OCI-LY7 (cell line): Measurements from ENCODE around the gene ARSJ. TPM values are rescaled to one million over a fixed set of nuclear protein-coding genes. Genes with fewer than 3 reads are reported as not detected.

Experiments
- BruUV-seq: library from RNA; stranded (reverse); fragments of 400-500 nt; replicated peaks from 2 replicates; lab custom pipeline; 2021; lab: Mats Ljungman, UMichigan
- CTCF ChIA-PET: fragments of 300-600 bp; sonication (Branson Sonifier 250); formaldehyde crosslinking; loops from one replicate; lab custom pipeline; 2022; ENCODE audit warnings: antibody characterized with exemption; ENCODE audit not compliant: unreplicated experiment; lab: Charles Lee
- POLR2A ChIA-PET: fragments of 300-600 bp; sonication (Branson Sonifier 250); formaldehyde crosslinking; loops from one replicate; lab custom pipeline; 2022; ENCODE audit warnings: antibody characterized with exemption; lab: Charles Lee
- DNase-seq: peaks from one replicate; pipeline ENCODE4 v3.0.0-alpha.2; 2015; ENCODE audit warnings: low spot score
- H2AFZ ChIP-seq: fragments of 200-600 bp; sonication (generic), shearing (Covaris generic); 2 replicates; pipeline ENCODE4 v1.6.1; 2014; ENCODE audit warnings: mild to moderate bottlenecking, antibody characterized with exemption, low read length, moderate library complexity
- H3K27ac ChIP-seq: fragments of 200-600 bp; sonication (generic); 2 replicates; pipeline ENCODE4 v1.5.1; 2014; ENCODE audit warnings: mixed run types, low read depth, mild to moderate bottlenecking, moderate library complexity, low read length, inconsistent platforms; ENCODE audit not compliant: poor library complexity, severe bottlenecking
- H3K36me3 ChIP-seq: fragments of 200-600 bp; sonication (generic); 2 replicates; pipeline ENCODE4 v1.6.1; 2014; ENCODE audit warnings: mild to moderate bottlenecking, antibody characterized with exemption, low read length, moderate library complexity, mixed read lengths; ENCODE audit not compliant: insufficient read depth
- H3K4me1 ChIP-seq: fragments of 200-600 bp; sonication (generic); 2 replicates; pipeline ENCODE4 v1.5.1; 2014; ENCODE audit warnings: mild to moderate bottlenecking, low read length; ENCODE audit not compliant: insufficient read depth, poor library complexity, severe bottlenecking
- H3K4me2 ChIP-seq: fragments of 200-600 bp; sonication (generic); 2 replicates; pipeline ENCODE4 v1.6.1; 2014; ENCODE audit warnings: mild to moderate bottlenecking, low read length
- H3K4me3 ChIP-seq: fragments of 200-600 bp; sonication (generic); 2 replicates; pipeline ENCODE4 v1.5.1; 2014; ENCODE audit warnings: mild to moderate bottlenecking, low read depth, low read length; ENCODE audit not compliant: poor library complexity, severe bottlenecking
- H3K79me2 ChIP-seq: fragments of 200-600 bp; sonication (generic); 2 replicates; pipeline ENCODE4 v1.6.1; 2016; ENCODE audit warnings: low read depth, mild to moderate bottlenecking, low read length, moderate library complexity, mixed read lengths; ENCODE audit not compliant: insufficient read depth
- H3K9me2 ChIP-seq: fragments of 200-600 bp; sonication (generic); 2 replicates; pipeline ENCODE4 v1.6.1; 2016; ENCODE audit warnings: mild to moderate bottlenecking, low read length, mixed read lengths; ENCODE audit not compliant: insufficient read depth
- H3K9me3 ChIP-seq: fragments of 200-600 bp; sonication (generic); 2 replicates; pipeline ENCODE4 v1.6.1; 2014; ENCODE audit warnings: mild to moderate bottlenecking, mixed run types, low read length, mixed read lengths
- H4K20me1 ChIP-seq: fragments of 200-600 bp; sonication (generic); 2 replicates; pipeline ENCODE4 v1.6.1; 2014; ENCODE audit warnings: mild to moderate bottlenecking, antibody characterized with exemption, low read length, moderate library complexity, mixed read lengths; ENCODE audit not compliant: insufficient read depth
- EZH2phosphoT487 ChIP-seq: fragments of 200-600 bp; sonication (generic); IDR thresholded peaks from 2 replicates; pipeline ENCODE4 v1.6.1; 2018; ENCODE audit warnings: low read depth, borderline replicate concordance, mild to moderate bottlenecking, mixed run types, antibody characterized with exemption, low read length, moderate library complexity, mixed read lengths
- intact Hi-C: fragments of 100-400 bp; cut with micrococcal nuclease; formaldehyde crosslinking; loops from one replicate; pipeline ENCODE4 v1.10.0; 2022; ENCODE audit not compliant: unreplicated experiment
- total RNA-seq, 2 experiments: library from RNA; depleted of rRNA in 1 of 2; stranded (reverse); fragments of >200 nt in 1 of 2; shearing (Covaris generic) in 1 of 2; gene quantifications; 2 replicates each; pipeline ENCODE4 v1.2.3, GENCODE V29; 2014 to 2022
- TF ChIP-seq, protein P1 (sequence below): fragments of 200-600 bp; sonication (generic); conservative IDR thresholded peaks from 2 replicates; pipeline ENCODE4 v1.5.1; 2014; ENCODE audit warnings: mild to moderate bottlenecking, antibody characterized with exemption, low read length, moderate library complexity, mixed read lengths

The ARSJ gene
- total RNA-seq, 2 experiments from 2014 or later: not detected

DNA sequence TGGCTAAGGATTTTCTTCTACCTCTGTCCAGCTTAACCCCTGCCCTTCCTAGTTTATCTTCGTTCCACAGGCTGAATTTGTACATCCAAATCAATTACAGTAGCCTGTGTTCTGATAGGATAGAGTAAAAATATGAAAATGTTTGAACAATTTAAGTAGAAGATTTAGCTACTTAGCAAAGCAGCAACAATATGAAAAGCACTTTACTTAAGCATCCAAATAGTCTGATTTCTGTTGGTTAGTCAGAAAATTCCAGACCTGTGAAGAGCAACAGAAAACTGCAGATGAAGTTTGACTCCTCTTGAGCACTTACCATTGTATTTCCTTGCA lies 2.0 kb downstream of the ARSJ start:
- H3K79me2 ChIP-seq: no peaks in the 10 kb centered on the region
- intact Hi-C loops: no loop called here
- CTCF ChIA-PET: no interaction called here

GRCh38 chr4:113976741-113977525 lies 2.5 kb downstream of the ARSJ start:
- Histone ChIP-seq H3K27ac (no peak overlapping the region), H3K36me3 (no peaks in the 10 kb centered on the region), H3K4me3 (no peak overlapping the region), H4K20me1 (no peaks in the 10 kb centered on the region), H3K79me2 (no peaks in the 10 kb centered on the region), H3K9me3 (no peaks in the 10 kb centered on the region), H3K4me1 (no peaks in the 10 kb centered on the region), H3K9me2 (no peaks in the 10 kb centered on the region), H3K4me2 (no peak overlapping the region), H2AFZ (no peak overlapping the region)
- no TSS peak for BruUV-seq
- POLR2A ChIA-PET: interaction anchor here (1.0 kb wide), 1 partner anchor 19 kb away, joined by 3 read pairs; no protein-coding TSS in a partner anchor
- no peak for DNase-seq
- CTCF ChIA-PET: no interaction called here
- intact Hi-C loops: no loop called here
- no peak for TF ChIP-seq EZH2phosphoT487
- TF ChIP-seq, protein P1, sequence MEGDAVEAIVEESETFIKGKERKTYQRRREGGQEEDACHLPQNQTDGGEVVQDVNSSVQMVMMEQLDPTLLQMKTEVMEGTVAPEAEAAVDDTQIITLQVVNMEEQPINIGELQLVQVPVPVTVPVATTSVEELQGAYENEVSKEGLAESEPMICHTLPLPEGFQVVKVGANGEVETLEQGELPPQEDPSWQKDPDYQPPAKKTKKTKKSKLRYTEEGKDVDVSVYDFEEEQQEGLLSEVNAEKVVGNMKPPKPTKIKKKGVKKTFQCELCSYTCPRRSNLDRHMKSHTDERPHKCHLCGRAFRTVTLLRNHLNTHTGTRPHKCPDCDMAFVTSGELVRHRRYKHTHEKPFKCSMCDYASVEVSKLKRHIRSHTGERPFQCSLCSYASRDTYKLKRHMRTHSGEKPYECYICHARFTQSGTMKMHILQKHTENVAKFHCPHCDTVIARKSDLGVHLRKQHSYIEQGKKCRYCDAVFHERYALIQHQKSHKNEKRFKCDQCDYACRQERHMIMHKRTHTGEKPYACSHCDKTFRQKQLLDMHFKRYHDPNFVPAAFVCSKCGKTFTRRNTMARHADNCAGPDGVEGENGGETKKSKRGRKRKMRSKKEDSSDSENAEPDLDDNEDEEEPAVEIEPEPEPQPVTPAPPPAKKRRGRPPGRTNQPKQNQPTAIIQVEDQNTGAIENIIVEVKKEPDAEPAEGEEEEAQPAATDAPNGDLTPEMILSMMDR: no peak

More for the DNA sequence above, 2.0 kb downstream of the ARSJ start:
- Histone ChIP-seq H4K20me1 (no peaks in the 10 kb centered on the region), H2AFZ (no peak overlapping the region), H3K4me1 (no peaks in the 10 kb centered on the region), H3K27ac (no peak overlapping the region), H3K9me3 (no peaks in the 10 kb centered on the region), H3K4me2 (no peak overlapping the region), H3K4me3 (no peak overlapping the region), H3K36me3 (no peaks in the 10 kb centered on the region), H3K9me2 (no peaks in the 10 kb centered on the region)
- no peak for DNase-seq
- no peak for TF ChIP-seq EZH2phosphoT487
- TF ChIP-seq, protein P1: no peak
- POLR2A ChIA-PET: no interaction called here
- no TSS peak for BruUV-seq

DNA sequence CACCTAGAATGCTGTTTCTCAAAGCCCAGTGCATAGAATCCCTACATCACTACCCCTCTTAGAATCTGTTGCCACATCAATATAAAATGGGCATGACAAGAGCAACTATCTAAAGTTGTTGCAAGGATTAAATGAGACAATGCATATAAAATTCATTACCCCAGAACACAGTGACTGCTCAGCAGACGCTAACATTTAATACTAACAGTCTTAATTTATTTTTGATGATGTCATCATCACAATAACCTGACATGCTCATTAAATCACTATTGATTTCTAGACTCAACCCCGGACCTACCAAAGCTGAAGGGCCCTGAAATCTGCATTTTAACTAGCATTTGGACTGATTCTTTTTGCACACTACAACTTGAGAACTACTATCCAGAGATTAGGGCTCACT lies 3.9 kb downstream of the ARSJ start:
- Histone ChIP-seq H3K79me2 (no peaks in the 10 kb centered on the region), H2AFZ (no peak overlapping the region), H3K36me3 (no peaks in the 10 kb centered on the region), H3K27ac (no peak overlapping the region), H3K9me3 (no peaks in the 10 kb centered on the region), H3K4me1 (no peaks in the 10 kb centered on the region), H4K20me1 (no peaks in the 10 kb centered on the region), H3K9me2 (no peaks in the 10 kb centered on the region), H3K4me2 (no peak overlapping the region), H3K4me3 (no peak overlapping the region)
- intact Hi-C loops: no loop called here
- TF ChIP-seq EZH2phosphoT487: no peak
- TF ChIP-seq, protein P1: no peak
- ChIA-PET POLR2A (no interaction called here), CTCF (no interaction called here)
- no TSS peak for BruUV-seq
- DNase-seq: no peak
